Hippocampal formation (tissue), 2 donors: ENCODE results near the gene SMIM5.
"Not testable (repeated sequence)": the region's sequence is repeated elsewhere in the genome, so short reads cannot be mapped to it uniquely, and the experiment has no call there.

Experiments used
- DNase-seq, 2 donors: peaks; one replicate each; lab custom pipeline; 2025; lab: John Stamatoyannopoulos, UW

SMIM5 gene, protein sequence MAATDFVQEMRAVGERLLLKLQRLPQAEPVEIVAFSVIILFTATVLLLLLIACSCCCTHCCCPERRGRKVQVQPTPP

DNA sequence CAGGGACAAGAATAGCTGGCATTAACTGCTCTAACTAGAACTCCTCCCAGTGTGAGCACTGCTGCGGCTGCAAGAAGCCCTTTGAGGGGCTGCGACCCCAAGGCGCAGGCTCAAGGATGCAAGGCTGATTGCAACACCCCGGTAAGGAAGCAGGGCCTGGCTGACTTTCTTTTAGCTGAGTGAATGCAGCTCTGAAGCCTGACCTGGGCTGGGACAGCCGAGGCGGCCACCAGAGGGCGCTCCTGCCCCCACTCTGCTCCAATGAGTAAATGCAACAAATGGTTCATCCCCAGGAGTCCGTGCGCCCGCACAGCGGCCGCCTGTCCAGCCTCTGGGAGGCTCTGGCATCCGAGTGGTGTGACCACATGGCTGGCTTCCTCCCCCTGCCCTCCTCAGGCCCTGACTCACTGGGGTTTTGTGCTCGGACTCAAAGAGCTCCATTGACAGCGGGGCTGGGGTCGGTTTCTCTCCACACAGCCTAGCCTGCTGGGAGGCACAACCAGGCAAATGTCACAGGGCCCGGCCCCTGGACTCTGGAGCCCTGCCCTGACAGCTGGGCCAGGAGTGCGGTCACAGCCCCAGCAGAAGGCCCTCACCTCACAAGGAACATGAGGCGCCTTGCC, at the start of gene SMIM5:
Gene SMIM5 (plus strand): TSS at position 572 of the 623 bp plus-strand sequence. CDS start 6,768 bp downstream, outside the sequence.
- DNase-seq: peak; percentile 96

DNA sequence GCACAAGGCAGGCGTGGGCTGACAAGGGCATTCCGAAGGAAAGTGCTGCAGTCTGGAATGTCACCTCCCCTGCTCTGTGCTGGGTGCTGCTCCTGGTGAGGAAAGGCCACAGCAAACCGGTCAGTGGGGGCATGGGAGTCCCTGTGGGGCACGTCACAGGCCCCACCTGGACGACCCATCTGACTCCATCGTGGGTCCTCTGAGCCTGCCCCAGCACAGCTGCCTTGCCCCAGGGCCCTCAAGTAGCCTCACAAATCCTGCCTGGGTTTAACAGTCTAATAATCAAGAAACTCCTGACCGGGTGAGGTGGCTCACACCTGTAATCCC, 48.4 kb upstream of the SMIM5 start:
- no peak for DNase-seq

DNA sequence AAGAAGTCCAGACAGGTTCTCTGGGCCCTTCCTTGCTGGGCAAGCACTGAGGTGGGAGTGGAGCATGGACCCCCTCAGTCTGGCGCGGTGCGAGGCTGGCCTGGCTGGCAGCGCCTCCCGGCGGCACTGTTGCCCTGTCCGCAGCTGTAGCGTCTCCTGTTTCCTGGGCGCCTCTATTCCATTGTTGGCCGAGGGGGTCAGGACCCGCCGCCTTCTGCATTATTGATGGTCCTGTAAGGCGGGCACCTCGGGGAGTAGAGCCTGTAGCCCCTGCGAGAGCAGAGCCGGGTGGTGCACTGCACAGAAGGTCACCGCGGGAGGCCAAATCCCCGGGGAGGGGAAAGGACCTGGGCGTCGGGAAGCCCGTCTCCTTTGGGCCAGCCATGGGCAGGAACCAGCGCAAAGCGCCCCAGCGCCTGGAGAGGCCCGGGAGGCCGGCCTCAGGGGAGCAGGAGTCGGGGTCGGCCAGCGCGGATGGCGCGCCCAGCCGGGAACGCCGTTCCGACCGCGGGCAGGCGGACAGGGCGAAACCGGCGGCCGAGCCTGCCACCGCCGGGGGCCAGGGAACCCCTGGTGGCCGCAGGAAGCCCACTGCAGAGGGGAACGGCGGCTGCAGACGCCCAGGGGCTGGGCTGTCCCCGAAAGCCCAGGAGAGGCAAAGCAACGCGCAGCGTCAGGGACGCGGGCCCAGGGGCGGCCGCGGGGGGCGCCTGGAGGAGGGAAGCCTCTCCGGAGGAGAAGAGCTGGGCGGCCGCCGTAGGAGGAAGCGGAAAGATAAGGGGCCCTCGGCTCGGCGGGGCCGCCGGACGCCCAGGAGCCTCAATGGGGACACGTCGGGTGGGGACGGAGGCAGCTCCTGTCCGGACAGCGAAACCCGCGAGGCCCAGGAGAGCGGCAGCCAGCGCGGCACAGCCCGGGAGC, 45.3 kb upstream of the SMIM5 start, which contains the start of gene MYO15B:
Gene MYO15B (plus strand): TSS at position 126 of the 921 bp plus-strand sequence. CDS start 258 bp downstream, at position 384.
- DNase-seq: peak; percentile 7 to 65

DNA sequence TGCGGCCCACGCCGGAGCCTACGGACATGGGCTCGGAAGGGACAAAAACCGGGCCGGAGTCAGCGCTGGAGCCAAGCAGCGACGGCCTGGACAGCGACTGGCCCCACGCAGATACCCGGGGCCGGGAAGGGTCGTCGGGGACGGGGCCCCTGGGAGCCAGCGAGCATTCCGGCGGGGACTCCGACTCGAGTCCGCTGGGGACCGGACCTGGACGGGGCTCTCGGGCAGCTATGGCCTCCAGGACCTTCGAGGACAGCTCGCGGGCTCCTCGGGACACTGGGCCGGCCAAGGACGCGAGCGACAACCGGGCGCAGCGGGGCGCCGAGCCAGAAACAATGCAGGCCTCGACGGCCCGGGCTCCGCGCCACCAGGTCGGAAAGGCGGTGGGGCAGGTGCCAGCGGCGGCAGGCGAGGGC, 44.6 kb upstream of the SMIM5 start:
- DNase-seq: no peak

DNA sequence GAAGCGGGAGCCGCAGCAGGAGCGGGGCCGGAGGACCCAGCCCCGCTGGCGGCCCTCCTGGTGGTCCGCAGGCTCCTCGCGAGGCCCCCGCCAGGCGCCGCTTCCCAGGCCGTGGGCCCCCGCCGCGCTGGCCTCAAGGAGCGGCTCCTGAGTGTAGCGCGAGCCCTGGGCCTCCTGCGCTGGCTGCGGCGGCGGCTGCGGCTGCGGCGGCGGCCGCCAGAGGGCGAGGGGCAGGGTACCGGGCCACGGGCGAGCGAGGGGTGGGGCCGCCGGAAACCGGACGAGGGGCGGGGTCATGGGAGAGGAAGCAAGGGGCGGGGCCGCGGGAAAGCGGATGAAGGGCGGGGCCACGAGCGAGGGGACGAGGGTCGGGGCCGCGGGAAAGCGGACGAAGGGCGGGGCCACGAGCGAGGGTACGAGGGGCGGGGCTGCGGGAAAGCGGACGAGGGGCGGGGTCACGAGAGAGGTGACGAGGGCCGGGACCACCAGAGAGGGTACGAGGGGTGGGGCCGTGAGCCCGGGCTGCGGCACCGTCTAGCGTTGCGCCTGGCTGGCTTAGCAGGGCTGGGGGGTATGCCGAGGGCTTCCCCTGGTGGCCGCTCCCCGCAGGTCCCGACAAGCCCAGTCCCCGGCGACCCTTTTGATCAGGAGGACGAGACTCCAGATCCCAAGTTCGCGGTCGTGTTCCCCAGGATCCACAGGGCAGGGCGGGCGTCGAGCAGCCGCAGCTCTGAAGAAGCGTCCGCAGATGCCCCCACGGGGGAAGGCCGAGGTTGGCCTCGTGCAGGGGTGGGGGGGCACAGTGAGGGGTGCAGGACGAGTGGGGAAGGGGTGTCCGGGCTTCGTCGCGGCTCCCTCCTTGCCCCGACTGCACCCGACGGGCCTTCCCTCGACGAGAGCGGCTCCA, 44.0 kb upstream of the SMIM5 start:
- peak; percentile 79 to 93 for DNase-seq

DNA sequence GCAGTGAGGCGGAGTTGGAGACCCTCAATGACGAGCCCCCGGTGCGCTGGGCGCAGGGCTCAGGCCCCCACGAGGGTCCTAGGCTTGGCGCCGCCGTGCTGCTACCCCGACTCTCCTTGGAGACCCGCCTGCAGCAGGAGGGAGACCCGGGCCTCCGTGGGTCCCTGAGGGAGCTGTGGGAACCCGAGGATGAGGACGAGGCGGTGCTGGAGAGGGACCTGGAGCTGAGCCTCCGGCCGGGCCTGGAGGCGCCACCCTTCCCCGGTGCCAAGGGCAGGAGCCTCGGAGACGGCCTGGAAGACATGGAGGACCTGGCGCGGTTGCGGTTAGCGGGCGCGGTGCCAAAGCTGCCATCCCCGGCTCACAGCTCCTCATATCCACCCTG, 43.3 kb upstream of the SMIM5 start:
- DNase-seq: no peak

DNA sequence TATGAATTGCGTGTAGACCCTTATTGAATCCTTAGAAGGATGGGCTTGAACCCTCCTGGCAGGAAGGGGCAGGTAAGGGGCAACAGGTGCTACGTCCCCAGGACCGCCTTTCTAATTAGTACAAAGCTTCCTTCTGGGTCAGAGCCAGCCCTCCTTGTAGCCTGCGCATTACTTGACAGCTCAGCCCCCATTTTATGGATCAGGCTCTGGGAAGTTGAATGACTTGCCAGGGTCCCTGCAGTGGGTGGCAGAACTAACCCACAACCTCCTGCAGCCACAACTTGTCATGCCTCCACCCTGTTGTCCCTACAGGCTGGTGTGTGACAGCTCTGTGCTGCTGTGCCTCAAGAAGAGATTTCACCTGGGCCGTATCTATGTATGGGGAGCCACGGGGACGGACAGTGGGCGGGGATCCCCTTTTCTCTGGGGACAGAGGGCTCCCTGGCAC, 42.9 kb upstream of the SMIM5 start:
- no peak for DNase-seq

DNA sequence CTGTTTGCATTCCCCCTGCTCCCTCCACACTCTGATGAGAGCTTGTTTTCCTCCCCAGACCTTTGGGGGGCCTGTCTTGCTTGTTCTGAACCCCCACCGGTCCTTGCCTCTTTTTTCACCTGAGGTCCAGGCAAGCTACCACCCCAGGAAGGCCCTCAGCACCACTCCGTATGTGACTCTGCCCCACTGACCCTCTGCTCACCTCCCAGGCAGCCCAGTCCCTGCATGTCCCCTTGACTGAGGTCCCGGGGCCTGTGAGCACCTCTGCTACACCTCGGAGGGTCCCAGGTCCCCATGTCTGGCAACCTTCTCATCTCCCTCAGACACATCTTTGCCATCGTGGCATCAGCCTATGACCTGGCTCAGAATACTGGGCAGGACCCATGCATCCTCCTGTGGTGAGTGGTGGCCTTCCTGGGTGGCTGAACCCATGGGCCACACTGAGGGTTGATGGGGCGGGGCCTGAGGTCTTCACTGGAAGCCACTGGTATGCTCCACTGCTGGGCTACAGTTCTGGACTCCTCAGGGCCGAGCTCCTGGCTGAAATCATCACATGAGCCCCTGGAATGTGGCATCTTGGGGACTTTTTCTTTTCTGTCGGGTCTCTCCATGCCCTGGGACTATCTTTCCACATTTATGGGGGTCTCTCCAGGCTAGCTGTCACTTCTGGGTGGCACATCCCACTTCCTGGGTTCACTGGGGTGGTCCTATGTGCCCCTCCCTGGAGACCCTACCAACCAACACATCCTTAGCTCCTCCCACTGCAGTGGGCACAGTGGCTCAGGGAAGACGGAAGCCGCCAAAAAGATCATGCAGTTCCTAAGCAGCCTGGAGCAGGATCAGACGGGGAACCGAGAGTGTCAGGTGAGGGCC, 42.1 kb upstream of the SMIM5 start:
- no peak for DNase-seq

DNA sequence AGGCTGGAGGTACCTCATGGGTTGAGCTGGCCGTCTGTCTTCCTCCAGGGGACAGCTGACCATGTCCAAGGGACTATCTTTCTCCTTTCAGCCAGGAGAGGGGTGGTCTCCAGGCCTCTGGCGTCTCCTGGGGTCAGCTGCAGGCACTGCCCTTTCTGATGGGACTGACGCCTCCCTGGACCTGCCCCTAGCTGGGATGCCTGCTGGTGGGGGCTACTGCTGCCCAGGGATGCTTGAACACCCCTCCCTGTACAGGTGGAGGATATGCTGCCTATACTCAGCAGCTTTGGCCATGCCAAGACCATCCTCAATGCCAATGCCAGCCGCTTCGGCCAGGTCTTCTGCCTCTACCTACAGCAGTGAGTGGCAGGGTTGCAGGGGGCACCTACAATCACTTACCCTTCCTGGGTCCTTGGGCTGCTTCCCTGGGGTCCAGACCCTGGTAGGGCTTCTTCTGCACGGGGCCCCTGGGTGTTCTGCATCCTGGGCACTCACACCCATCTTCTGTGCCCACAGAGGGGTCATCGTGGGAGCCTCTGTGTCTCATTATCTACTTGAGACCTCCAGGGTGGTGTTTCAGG, 41.4 kb upstream of the SMIM5 start:
- no peak for DNase-seq

DNA sequence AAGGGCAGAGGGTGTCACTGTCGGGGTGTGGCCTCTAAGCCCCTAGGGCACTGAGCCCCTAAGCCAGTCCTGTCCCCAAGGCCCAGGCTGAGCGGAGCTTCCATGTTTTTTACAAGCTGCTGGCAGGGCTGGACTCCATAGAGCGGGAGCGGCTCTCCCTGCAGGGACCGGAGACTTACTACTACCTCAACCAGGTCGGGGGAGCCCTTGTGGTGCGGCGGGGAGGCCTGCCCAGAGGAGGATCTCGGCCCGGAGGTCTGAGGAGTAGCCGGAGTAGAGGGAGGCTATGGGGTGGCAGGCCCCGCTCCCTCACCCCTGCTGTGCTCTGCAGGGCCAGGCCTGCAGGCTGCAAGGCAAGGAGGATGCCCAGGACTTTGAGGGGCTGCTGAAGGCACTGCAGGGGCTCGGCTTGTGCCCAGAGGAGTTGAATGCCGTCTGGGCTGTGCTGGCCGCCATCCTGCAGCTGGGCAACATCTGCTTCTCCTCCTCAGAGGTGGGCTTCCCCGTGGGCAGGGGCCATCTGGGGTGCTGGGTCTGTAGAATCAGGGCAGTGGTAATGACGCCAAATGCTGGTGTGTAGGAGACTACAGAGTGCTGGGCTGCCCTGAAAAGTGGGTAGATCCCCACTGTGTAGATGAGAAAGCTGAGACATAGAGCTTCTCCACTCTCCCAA, 40.8 kb upstream of the SMIM5 start:
- DNase-seq: no peak

DNA sequence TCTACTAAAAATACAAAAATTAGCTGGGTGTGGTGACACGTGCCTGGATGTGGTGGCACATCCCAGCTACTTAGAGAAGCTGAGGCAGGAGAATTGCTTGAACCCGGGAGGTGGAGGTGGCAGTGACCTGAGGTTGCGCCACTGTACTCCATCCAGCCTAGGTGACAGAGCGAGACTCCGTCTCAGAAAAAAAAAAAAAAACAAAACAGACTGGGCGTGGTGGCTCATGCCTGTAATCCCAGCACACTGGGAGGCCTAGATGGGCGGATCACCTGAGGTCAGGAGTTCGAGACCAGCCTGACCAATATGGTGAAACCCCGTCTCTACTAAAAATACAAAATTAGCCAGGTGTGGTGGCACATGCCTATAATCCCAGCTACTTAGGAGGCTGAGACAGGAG, 39.8 kb upstream of the SMIM5 start:
- DNase-seq: not testable (repeated sequence)

DNA sequence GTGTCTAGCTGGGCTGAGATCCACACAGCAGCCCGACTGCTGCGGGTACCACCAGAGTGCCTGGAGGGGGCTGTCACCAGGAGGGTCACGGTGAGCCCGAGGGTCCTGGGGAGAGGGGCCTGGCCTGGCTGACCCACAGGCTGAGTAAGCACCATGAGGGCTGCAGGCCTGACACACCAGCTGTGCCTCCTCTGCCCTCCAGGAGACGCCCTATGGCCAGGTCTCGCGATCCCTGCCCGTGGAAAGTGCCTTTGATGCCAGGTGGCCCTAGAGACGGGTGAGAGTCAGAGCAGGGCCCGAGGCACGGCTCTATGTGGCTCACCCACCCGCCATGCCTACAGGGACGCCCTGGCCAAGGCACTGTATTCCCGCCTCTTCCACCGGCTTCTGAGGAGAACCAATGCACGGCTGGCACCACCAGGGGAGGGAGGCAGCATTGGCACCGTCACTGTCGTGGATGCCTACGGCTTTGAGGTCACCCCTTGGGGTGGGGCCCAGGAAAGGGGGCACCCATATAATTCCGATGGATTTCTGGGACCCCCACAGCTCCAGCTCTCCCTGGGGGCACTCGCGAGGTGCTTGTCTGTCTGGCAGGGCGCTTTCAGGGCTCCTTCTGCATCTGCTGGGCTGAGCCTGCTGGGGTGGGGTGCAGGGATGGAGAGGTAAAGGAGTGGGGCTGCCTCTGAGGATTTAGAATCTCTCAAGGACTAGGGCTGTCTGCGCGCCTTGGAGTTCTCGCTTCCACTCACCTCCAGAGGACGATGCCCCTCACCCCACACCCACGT, 38.5 kb upstream of the SMIM5 start:
- DNase-seq: no peak

DNA sequence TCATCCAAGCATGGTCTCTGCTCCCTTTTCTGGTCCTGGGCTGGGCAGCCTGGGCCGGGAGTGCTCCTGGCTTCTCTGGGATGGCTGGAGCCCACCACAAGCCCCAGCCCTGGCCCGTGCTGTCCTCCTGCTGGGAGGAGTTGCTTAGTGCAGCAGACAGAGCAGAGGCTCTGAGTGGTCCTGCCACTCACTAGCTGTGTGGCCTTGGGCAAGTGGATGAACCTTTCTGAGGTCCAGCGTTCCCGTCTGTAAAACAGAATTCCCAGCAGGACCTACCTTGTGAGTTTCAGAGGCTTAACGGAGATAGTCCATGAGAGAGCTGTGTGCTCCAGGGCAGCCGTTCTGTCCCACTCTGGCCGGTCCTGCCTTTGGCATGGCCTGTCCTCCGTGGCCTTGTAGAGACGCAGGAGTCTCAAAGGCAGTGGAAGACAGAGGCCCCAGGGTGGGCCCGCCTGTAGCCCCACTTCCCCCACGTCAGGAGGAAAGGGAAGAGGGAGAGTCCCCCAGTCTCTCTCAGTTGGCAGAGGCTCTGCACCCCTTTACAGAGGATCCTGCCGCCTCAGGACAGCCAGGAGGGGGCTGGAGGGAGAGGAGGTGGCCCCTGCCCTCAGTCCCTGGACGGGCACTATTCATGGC, 37.8 kb upstream of the SMIM5 start:
- no peak for DNase-seq

DNA sequence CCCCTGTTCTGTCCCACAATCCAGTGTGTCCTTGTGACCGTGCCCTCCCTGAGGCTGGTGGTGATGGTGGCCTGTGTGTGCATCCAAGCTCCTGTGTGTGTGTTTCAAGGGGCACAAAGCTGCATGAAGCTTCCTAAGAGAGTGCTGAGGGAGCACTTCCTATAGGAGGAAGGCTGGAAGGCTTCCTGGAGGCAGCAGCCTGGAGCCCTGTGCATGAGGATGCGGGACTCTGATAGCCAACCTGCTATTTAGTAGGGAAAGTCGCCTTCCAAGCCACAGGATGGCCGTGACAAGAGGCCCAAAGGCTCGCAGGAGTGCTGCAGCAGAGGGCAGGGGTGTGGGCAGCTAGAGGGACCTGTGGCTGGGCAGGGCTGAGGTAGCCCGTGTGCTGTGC, 37.3 kb upstream of the SMIM5 start:
- DNase-seq: no peak

DNA sequence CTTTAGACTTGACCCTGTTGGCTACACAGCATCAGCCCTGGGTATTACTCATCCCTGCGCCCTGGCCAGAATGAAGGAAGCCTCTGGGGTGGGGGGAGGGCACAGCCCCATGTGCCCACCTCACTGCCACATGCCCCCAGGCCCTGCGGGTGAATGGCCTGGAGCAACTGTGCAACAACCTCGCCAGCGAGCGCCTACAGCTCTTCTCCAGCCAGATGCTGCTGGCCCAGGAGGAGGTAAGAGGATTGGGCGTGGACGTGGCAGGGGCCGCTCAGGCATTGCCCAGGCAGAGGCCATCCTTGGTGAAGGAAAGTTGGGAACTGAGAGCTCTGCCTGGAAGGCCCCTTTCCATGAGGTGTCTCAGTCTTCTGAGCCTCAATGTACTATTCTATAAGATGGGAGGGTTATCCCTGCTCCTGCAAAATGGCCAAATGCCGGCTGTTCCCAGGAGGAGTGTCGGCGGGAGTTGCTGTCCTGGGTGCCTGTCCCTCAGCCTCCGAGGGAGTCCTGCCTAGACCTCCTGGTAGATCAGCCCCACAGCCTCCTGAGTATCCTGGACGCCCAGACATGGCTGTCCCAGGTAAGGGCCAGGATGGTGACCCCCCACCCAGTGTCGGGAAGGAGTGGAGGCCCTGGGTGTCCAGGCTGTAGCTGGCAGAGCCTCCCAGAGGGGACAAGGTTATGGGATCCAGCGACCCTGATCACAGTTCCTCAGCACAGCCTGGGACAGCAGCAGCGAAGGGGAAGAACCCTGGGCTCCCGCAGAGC, 36.7 kb upstream of the SMIM5 start:
- no peak for DNase-seq

DNA sequence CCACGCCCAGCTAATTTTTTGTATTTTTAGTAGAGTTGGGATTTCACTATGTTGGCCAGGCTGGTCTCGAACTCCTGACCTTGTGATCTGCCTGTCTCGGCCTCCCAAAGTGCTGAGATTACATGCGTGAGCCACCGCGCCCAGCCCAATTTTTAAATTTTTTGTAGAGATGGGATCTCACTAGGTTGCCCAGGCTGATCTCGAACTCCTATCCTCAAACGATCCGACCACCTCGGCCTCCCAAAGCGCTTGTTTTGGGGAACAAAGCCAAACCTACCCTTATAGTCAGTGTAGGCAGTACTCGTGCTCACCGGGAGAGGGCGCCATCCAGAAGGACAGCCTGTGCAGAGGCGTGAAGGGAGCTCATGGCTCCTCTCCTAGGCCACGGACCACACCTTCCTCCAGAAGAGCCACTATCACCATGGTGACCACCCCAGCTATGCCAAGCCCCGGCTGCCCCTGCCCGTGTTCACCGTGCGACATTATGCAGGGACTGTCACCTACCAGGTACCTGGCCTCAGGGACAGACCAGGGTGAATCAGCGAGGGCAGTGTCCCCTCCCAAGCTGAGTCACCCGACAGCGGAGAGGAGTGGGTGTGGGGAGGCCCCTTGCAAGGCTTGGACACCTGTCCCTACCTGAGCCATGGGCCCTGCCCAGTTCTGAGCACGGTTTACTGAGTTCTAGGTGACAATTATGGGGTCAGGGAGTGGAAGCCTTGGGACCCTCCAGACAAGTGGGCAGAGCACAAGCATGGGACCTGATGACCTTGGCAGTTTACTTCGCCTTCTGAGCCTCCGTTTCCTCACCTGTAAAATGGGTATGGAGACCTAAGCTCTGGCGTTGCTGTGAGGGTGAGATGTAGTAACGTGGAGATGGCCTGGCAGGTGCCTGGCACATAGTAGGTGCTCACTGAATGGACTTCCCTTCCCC, 31.9 kb upstream of the SMIM5 start:
- DNase-seq: peak in 1 of 2 donors; percentile 19

DNA sequence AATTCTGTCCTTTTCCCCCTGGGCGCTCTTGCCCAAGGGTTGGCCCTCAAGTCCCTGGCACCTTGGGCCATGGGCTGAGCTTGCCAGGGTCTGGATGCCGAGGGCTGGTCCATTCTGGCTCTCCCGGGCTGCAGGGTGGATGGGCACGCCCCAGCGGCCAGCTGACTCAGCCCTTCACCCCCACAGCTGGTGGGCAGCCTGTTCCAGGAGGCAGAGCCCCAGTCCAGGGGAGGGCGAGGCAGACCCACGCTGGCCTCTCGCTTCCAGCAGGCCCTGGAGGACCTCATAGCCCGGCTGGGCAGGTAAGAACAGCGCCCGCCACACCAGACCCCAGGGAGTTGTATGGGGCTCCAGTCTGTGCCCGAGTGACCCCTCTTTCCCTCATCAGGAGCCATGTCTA, 30.6 kb upstream of the SMIM5 start:
- DNase-seq: no peak
